Kidney (tissue), 14 donors: ENCODE data around the gene GPR33. TPM values are rescaled to one million over a fixed set of nuclear protein-coding genes. Genes with fewer than 3 reads are reported as not detected.
"Not testable (repeated sequence)": the region's sequence is repeated elsewhere in the genome, so short reads cannot be mapped to it uniquely, and the experiment has no call there.

Experiments used
- DNase-seq, 5 donors: peaks; one replicate each; pipeline ENCODE4 v3.0.0-alpha.2; 2013 to 2020
- FAIRE-seq: peaks from 2 replicates; lab custom pipeline; 2012; peaks lifted over from hg19 to GRCh38; lab: Jason Lieb, UNC
- H3K27ac ChIP-seq, 2 donors: one replicate each; pipeline ENCODE4 v1.7.0; 2013; ENCODE audit warnings: low read depth in 2 of 2, low read length in 2 of 2, inconsistent platforms in 1 of 2
- H3K27me3 ChIP-seq: one replicate; pipeline ENCODE4 v1.7.1; 2013; ENCODE audit warnings: low read length, inconsistent platforms; ENCODE audit not compliant: control insufficient read depth, insufficient read depth
- H3K36me3 ChIP-seq, 3 donors: one replicate each; pipeline versions ENCODE4 v1.7.0 to v1.7.1; 2013; ENCODE audit warnings: low read length in 3 of 3, control low read depth in 1 of 3, inconsistent platforms in 1 of 3; ENCODE audit not compliant: insufficient read depth in 3 of 3, control insufficient read depth in 2 of 3
- H3K4me1 ChIP-seq, 3 donors: one replicate each; pipeline versions ENCODE4 v1.7.0 to v1.7.1; 2013; ENCODE audit warnings: low read length in 3 of 3, inconsistent platforms in 1 of 3, low read depth in 1 of 3; ENCODE audit not compliant: control insufficient read depth in 2 of 3, insufficient read depth in 2 of 3
- H3K4me3 ChIP-seq, 3 donors: one replicate each; pipeline versions ENCODE4 v1.7.0 to v1.8.1; 2013; ENCODE audit warnings: low read length in 3 of 3, control low read depth in 1 of 3, inconsistent platforms in 1 of 3
- H3K9ac ChIP-seq, 3 donors: one replicate each; pipeline versions ENCODE4 v1.7.0 to v1.7.1; 2013; ENCODE audit warnings: low read length in 3 of 3, control low read depth in 1 of 3, inconsistent platforms in 1 of 3
- H3K9me3 ChIP-seq, 3 donors: one replicate each; pipeline versions ENCODE4 v1.7.0 to v1.7.1; 2013; ENCODE audit warnings: low read length in 3 of 3, control low read depth in 1 of 3, inconsistent platforms in 1 of 3; ENCODE audit not compliant: control insufficient read depth in 2 of 3, insufficient read depth in 1 of 3
- intact Hi-C: fragments of 100-400 bp; cut with DNase I; formaldehyde crosslinking; loops from one replicate; pipeline ENCODE4 v1.11.1; 2022
- polyA plus RNA-seq: library from polyadenylated mRNA; stranded (reverse); fragments of 350-450 nt; fragmentation: Illumina TruSeq; extraction: RNeasy Lipid Tissue Mini Kit (QIAGEN cat#74804); gene quantifications from one replicate; pipeline ENCODE4 v1.2.3, GENCODE V29; 2014; ENCODE audit warnings: low read depth, low replicate concordance; ENCODE audit not compliant: insufficient read depth
- total RNA-seq: library from RNA; stranded (reverse); fragmentation: NEBNext Ultra II Directional; extraction: Animal tissue kit (Norgen Biotek cat#: 25700); gene quantifications from one replicate; pipeline ENCODE4 v1.2.1, GENCODE V29; 2021
- TF ChIP-seq, protein P1 (sequence below): IDR thresholded peaks from 3 replicates; pipeline ENCODE4 v1.5.1; 2012; ENCODE audit warnings: mild to moderate bottlenecking, moderate library complexity, borderline replicate concordance; ENCODE audit not compliant: insufficient read depth; ENCODE audit errors: extremely low read depth
- donor health status: control.
- donor health status: control.
- donor health status: control.
- donor health status: control.
- donor health status: control.
- donor health status: DM: yes; HTN: yes; CAD: no.
- donor health status: Normal renal cell carcinoma (clear cell type).

Gene GPR33
- total and polyA plus RNA-seq, 2 donors from 2014 or later: not detected

DNA sequence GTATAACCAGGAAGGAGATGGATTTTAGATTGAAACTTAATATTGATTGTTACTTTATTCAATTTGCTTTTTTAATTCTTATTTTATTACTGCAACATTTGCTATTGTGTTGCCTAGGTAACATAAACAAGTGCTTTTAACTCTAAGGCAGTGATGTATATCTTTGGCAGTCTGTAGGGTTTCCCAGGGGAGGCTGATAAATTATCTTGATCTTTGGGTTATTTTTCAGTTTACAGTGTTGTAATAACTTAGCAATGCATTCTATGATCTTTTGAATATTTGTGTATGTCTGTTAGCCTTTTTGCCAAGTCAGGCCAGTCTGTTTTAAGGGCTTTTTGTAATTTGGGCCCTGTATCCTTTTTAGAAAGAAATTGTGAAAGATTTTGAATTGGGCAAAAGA is 22.7 kb downstream of the GPR33 start:
- Histone ChIP-seq H3K27ac (no peak overlapping the region), H3K9ac (no peak overlapping the region), H3K36me3 (no peaks in the 10 kb centered on the region), H3K4me1 (no peaks in the 10 kb centered on the region), H3K4me3 (no peak overlapping the region), H3K9me3 (no peaks in the 10 kb centered on the region), H3K27me3 (no peaks in the 10 kb centered on the region)
- TF ChIP-seq, protein P1, sequence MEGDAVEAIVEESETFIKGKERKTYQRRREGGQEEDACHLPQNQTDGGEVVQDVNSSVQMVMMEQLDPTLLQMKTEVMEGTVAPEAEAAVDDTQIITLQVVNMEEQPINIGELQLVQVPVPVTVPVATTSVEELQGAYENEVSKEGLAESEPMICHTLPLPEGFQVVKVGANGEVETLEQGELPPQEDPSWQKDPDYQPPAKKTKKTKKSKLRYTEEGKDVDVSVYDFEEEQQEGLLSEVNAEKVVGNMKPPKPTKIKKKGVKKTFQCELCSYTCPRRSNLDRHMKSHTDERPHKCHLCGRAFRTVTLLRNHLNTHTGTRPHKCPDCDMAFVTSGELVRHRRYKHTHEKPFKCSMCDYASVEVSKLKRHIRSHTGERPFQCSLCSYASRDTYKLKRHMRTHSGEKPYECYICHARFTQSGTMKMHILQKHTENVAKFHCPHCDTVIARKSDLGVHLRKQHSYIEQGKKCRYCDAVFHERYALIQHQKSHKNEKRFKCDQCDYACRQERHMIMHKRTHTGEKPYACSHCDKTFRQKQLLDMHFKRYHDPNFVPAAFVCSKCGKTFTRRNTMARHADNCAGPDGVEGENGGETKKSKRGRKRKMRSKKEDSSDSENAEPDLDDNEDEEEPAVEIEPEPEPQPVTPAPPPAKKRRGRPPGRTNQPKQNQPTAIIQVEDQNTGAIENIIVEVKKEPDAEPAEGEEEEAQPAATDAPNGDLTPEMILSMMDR: no peak
- DNase-seq: peak in 1 of 5 donors; percentile 56
- FAIRE-seq: no peak
- intact Hi-C loops: no loop called here

DNA sequence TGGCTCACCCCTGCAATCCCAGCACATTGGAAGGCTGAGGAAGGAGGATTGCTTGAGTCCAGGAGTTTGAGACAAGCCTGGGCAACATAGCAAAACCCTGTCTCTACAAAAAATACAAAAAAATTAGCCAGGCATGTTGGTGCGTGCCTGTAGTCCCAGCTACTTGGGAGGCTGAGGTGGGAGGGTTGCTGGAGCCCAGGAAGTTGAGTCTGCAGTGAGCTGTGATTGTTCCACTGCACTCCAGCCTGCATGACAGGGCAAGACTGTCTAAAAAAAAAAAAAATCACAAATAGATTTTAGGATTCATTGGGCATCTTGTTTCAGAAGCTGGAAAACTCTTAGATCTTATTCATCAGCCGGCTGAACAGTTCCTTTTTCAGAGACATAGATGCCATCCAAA is 25.4 kb downstream of the GPR33 start:
- H3K9ac ChIP-seq, intact Hi-C loops, H3K27ac ChIP-seq, H3K4me1 ChIP-seq, DNase-seq, H3K9me3 ChIP-seq, H3K36me3 ChIP-seq, H3K4me3 ChIP-seq, FAIRE-seq, H3K27me3 ChIP-seq: not testable (repeated sequence)

DNA sequence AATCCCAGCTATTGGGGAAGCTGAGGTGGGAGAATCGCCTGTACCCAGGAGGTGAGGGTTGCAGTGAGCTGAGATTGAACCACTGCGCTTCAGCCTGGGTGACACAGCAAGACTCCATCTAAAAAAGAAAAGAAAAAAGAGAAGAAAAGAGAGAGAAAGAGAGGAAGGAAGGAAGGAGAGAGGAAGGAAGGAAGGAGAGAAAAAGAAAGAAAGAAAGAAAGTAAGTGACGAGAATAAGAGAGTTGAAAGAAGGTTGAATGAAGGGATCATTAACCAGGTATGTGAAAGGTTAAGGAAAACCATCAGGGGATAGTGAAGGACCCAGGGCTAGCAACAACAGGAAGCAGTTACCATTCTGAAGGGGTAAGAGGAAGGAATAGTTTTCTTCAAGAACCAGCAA is 26.3 kb downstream of the GPR33 start:
- H3K9ac ChIP-seq: no peak overlapping the region
- no peak overlapping the region for H3K27ac ChIP-seq
- H3K4me1 ChIP-seq: no peaks in the 10 kb centered on the region
- intact Hi-C loops: no loop called here
- H3K9me3 ChIP-seq: no peaks in the 10 kb centered on the region
- no peak for DNase-seq
- H3K27me3 ChIP-seq: no peaks in the 10 kb centered on the region
- no peaks in the 10 kb centered on the region for H3K36me3 ChIP-seq
- no peak overlapping the region for H3K4me3 ChIP-seq
- TF ChIP-seq, protein P1: no peak
- no peak for FAIRE-seq

DNA sequence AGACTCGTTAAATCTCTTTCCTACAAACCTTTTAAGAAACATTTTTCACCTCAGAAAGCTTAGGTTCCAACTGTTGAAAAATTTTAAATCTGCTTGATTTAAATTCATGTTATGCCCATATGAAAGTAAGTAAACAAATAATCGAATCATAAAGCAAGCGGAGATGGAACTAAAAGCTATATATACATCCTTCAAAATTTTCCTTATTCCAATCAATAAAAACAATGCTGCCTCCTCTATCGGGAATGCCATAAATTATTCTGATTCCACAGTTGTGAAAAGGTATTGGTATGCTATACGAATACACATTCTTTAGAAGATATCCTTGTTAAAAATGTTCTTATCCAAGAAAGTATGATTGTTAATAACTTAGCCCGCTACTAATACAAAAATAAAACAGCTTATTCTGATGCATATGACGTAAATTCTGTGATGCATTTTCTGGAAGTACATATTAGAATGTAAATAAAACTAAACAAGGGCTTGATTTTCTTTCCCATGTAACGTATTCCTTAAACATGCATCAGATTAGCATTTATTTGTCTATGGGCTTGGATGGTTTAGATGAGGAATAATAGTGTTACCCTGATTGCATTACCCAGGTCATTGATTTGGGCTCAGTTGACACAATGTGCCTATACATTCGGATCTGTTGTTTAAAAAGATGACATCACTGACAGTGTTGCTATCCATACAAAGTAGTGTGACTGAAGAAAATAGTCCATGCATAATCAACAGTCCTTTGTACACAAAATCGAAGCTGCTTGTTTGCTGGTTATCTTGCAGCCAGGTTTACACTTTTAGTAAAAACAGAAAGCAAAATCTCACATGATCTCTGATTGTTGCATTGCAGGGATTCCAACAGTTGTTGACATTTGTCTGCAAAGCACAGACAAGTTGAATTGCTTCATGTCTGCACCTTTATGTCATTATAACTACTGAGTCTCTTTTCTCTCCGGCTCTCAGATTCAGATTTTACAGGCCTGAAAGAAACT is 29.9 kb downstream of the GPR33 start:
- peak in 1 of 5 donors; percentile 10 for DNase-seq
- peak overlapping the region; percentile 24 to 47 (median 30) for H3K9ac ChIP-seq
- H3K27me3 ChIP-seq: no peaks in the 10 kb centered on the region
- FAIRE-seq: no peak
- no peaks in the 10 kb centered on the region for H3K4me1 ChIP-seq
- peak overlapping the region; percentile 37 to 94 (median 56) for H3K4me3 ChIP-seq
- peak overlapping the region in 1 of 2 donors; percentile 9 for H3K27ac ChIP-seq
- no peaks in the 10 kb centered on the region for H3K36me3 ChIP-seq
- intact Hi-C loops: no loop called here
- H3K9me3 ChIP-seq: no peaks in the 10 kb centered on the region
- TF ChIP-seq, protein P1: no peak
